Nucleus accumbens (tissue), 56 donors: Measurements from ENCODE around the gene PRXL2A.

ENCODE experiments used
- DNase-seq, 56 donors: peaks; one replicate each; lab custom pipeline; 2025; lab: John Stamatoyannopoulos, UW

PRXL2A gene

GRCh38 chr10:80459047-80459865 is 50.9 kb downstream of the PRXL2A start:
- peak in 5 of 56 donors; percentile 8 to 28 (median 22) for DNase-seq

DNA sequence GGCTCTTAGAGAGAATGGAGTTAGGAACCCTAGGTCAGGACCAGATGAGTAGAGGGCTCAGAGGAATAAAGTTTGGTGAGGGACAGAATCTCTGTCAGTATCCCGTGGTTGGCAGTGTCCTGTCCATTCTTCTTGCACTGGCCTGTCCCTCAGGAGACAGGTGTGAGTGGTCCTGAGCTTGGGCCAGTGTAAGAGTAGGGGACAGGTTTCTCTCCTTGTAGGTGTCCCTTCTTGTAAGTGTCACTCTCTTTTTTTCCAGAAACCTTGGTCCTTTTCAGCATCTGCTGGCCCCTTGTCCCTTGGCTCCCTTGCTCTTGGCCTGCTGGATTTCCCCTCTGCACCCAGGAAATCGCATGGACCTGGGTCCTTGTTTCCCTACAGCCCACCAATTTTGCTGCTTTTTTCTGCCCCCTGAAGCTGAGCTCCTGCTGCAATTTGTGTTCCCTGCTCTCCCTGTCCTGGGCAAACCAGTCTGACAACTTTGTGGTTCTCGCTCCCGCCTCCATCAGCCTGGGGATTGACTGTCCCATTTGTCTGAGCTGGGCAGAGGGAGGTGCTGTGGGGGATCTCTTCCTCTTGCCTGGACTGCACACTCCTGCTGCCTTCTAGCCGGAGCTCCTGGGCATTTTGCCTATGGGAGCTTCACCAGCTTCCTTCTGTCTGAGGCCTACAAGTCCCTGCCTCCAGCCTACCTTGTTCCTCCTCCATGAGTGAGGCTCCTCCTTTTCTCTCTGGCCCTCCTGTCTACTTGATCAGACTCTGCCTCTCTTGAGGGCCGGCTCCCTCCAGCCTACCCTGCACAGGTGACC is 52.3 kb downstream of the PRXL2A start:
- DNase-seq: peak in 22 of 56 donors; percentile 14 to 63 (median 42)

DNA sequence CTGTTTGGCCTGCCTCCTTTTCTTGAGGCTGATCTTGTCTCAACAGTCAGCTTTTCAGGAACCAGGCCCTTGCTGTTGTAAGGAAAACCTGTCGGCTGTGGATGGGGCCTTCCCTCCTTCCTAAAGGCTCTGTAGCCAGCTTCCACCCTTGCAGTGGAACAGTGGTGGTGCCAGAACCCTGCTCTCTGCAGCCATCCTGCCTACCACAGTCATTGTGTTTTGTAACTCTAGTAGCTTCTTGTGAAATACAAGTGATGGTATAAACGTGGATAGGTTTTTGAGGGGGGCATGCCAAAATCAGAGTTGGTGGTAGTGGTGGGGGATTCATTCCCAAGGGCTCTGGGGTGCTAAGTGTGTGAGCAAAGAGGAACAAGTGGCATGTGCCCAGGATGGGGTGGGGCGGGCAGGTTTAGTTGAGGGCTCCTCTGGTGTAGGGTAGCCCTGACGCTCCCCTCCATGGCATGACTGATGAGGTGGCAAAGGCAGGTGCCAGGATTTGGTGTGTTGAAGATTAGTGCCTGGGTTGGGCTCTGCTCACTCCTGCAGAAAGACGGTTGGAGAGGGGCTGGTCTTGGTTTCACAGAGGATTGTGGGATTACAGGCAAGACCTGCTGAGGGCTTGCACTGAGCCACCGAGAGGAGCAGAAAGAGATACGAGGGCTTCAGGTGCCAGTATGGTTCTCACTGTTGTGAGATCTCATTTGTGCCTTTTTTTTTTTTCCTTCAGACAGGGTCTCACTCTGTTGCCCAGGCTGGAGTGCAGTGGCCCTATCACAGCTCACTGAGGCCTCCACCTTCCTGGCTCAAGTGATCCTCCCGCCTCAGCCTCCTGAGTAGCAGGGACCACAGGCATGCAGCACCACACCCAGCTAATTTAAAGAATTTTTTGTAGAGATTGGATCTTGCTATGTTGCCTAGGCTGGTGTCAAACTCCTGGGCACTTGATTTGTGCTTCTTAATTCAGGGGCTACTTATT is 53.1 kb downstream of the PRXL2A start:
- no peak for DNase-seq

GRCh38 chr10:80462299-80462980 is 54.1 kb downstream of the PRXL2A start:
- DNase-seq: no peak

DNA sequence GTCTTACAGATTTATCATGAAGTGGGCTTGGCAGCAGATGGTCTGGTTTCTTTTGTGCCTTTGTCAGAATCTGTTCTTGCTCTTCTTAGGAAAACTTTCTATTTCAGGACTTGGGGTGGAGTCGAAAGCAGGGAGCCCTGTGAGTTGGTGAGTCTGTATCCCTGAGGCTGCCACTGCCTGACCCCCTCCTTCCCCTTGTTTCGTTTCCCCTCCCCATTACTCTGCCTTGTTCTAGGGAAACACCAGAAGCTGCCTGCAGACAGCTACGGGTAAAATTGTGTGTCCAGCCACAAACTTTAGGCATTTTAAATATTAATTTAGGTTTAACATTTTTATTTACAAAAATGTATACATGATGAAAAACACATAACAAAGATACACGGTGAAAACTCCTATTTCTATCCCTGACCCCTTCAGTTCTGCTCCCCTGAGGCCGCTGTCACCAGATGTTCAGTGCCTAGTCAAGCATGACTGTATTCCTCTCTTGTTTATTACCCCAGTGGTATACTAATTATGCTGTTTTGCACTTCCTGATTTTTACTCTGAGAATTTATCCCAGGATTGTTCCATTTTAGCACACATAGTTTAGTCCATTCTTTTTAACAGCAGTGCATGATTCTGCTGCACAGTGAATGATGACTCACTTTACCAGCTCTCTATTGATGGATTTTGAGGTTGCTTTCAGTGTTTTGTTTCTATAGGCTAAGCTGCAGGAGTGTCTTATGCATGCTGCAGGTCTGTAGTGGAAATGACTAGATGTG is 54.8 kb downstream of the PRXL2A start:
- DNase-seq: no peak

DNA sequence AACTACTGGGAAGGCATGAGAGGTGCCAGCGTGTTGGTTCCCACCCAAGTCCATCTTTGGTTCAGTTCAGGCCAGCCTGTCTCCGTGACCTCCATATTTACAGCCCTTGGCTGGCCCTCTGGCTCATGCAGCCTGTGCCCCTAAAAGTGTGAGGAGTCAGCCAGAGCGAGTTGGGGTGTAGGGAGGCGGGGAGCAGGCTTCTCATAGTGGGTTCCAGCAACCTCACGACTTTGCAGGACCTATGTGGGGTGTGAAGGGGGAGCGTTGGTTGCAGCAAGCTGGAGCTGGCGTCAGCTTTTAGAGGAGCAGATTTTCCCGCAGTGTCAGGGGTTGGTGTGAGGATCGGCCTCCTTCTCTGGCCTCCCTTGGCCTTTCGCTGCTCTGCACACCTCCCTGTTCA is 55.5 kb downstream of the PRXL2A start:
- no peak for DNase-seq

DNA sequence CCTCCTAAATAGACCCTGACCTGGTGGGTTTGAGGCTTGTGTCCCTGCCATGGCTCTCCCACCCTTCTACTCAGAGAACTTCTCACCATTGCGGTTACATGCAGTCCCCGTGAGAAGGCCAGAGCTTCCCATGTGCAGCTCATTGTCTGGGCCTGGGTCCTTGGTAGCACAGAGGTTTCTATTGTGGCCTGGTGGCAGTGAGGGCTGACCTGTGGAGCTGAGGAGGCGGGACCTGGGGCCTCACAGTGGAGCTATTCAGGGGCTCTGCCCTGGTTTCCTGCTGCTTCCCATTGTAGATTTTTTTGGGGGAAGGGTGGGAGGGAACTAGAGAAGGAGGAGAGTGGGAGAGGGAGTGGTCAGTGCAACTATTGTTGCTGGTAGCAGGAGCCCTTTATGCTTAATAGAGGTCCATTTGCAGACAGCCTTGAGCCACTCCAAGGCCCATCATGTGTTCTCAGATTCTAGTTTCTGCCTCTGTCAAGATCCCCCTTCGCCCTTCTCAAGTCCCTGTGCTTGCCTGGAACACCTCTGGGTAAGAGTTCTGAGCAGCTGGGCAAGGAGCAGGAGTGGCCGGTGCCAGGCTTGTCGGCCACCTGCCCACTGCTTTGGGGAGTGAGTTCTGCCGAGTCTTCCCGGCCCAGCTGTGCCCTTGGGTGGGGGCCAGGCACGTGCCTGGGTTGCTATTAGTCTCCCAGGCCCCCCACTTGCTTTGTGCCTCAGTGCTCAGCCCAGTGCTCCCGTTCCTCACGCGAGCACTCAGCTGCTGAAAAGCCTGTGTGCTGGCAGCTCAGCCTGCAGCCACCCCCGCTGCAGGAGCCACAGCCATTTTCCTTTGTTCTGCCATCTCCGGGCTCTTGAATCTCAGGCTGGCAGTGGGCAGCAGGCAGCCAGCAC is 56.5 kb downstream of the PRXL2A start:
- peak in 44 of 56 donors; percentile 33 to 84 (median 60) for DNase-seq

- no peak for DNase-seq
These were observed 57.1 kb downstream of the PRXL2A start for GRCh38 chr10:80465451-80465835.

- no peak for DNase-seq
These were observed 57.7 kb downstream of the PRXL2A start for GRCh38 chr10:80465839-80466590.

- no peak for DNase-seq
These were observed 58.5 kb downstream of the PRXL2A start for GRCh38 chr10:80466724-80467326.

DNA sequence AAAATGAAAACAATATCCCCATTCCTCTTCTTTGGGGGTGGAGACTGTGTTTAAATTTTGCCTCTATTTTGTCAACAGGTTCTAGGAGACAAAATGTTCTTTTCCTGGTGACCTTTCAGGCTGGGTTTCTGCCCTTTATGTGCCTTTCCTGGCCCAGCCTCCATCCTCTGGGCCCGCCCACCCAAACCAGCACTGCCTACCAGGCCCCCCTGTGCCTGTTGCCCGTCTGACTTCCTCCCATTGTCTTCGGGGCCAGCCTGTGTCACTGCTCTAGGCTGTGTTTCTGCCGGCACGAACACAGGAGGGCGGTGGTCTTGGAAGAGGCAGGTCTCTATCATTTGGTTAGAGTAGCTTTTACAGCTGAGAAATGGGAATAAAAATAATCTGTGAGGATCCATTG is 59.7 kb downstream of the PRXL2A start:
- DNase-seq: peak in 39 of 56 donors; percentile 17 to 77 (median 54)

- no peak for DNase-seq
These were observed 60.6 kb downstream of the PRXL2A start for GRCh38 chr10:80468806-80469421.

DNA sequence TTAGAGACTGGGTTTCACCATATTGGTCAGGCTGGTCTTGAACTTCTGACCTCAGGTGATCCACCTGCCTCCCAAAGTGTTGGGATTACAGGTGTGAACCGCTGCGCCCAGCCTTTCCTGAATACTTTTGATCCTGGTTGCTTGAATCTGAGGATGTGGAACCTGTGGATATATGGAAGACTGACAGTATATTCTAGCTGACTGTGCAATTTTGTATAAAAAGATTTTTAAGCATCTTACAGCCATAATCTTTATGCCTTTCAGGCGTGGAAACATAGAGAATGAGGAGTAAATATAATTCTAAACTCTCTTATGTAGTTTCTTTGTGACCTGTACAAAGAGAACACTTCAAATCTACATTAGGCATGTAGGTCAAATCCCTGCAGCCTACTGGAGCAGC is 61.9 kb downstream of the PRXL2A start:
- no peak for DNase-seq

- DNase-seq: no peak
These were observed 62.6 kb downstream of the PRXL2A start for GRCh38 chr10:80471001-80471400.

GRCh38 chr10:80471715-80472233 is 63.4 kb downstream of the PRXL2A start:
- no peak for DNase-seq
